ENCODE measurements around the gene MRPL36.

MRPL36 gene

DNA sequence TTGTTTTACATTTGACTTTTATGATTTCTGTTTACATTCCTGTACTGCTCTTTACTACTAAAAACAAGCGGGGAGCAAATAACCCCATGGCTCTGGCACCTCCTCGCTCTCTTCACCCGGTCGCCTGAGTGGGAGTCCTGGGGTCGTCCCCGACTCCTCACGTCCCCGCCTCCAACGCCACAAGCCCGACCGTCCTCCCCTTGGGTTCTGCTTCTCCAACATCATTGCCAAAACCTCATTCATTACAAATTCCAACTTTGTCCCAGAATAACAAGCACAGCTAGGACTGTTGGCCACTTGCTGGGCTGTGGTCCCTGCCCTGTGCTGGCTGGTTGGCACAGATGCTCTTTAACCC lies 35.1 kb downstream of the MRPL36 start:
- DNase-seq (ENCODE audit: low read depth): no peak

DNA sequence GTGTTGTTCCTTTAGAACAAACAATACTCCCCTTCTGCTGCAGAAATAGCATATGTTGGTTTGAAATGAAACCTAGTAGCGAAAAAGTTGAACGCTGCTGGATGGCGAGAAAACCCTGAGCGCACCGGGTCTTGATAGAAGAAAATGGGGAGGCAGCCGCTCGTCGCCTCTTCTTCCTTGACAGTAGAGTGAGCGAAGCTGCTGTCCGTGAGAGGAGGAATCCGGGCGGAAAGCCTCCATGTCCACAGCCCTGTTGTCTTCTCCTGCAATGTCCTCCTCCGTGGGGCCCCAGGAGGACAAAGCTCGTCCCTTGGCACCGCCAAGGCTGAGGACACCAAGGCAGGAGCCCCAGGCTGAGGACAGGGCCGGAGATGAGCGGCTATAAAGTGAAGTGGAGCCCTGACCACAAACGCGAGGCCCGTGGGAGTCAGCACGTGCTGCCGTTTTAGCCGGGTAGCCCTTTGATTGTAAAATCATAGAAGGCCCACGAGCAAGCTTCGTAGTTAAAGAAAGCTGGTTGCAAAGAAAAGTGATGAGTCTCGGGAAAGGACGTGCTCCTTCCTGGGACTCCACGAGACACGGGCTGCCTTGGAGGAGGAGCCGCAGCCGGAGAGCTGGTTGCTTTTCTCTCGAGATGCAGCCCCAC lies 35.6 kb downstream of the MRPL36 start:
- DNase-seq (ENCODE audit: low read depth): no peak

GRCh38 chr5:1763548-1763911 lies 36.1 kb downstream of the MRPL36 start:
- DNase-seq (ENCODE audit: low read depth): no peak

DNA sequence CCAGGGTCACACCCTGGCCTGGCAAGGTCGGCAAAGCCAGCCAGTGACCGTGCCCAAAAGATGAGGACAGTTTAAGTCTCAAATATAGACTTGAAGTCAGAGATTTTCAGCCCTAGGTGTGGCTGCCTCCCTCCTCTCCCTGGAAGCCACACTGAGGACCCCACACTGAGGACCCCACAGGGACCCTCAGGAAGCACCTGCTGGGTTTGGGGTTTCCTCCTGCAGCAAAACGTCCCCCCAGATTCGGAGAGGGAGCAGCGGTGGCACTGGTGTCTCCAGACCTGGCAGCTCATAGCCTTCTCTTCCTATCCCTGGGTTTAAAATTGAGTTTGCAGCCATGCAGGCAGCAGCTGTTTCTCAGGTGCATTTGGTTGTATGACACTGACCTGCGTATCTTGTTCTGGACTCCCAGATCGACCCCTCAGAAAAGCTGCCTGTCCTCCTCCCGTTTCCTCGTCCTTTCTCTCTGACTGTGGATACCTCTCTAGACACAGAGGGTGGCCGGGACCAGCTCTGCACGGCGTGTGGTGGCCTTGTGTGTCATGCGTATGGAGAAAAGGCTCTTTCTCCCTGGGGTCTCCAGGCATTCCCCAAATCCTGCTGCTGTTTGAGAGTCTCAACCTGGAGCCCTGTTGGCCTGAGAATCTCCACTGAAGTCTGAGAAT lies 36.6 kb downstream of the MRPL36 start:
- no peak for DNase-seq (ENCODE audit: low read depth)

DNA sequence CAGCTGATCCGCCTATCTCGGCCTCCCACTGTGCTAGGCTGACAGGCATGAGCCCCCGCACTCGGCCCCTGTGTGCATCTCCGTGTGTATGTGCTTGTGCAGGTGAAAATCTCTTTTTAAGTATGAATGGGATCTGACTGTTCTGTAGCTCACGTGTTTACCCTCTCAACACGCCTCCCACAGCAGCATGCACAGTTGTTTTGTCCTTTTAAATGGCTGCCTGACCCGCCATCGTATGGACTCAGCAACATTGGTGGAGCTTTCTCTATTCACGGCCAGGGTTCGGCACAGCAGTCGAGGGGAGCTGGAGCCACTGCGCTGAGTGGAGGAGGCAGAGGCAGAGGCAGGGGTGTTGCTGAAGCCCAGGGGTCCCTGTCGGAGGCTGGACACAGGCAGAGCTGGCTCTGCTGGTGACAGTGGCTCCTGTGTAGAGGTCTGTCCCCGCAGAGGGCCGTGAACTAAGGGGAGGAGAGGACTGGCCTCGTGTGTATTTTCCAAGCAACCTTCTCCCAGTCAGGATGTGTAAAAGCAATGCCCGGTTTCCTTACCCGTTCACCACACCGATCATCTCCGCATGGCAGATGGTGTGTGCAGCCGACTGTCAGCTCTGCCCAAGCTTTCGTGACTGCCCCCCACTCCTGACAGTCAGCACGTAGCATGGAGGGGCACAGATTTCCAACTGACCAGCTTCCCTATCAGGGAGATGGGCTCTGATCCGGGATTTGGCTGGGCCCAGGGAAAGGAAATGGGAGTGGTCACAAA lies 37.3 kb downstream of the MRPL36 start:
- no peak for DNase-seq (ENCODE audit: low read depth)

GRCh38 chr5:1761453-1761755 lies 38.2 kb downstream of the MRPL36 start:
- DNase-seq (ENCODE audit: low read depth): no peak

- DNase-seq (ENCODE audit: low read depth): no peak
These were observed 38.8 kb downstream of the MRPL36 start for GRCh38 chr5:1760656-1761452.

DNA sequence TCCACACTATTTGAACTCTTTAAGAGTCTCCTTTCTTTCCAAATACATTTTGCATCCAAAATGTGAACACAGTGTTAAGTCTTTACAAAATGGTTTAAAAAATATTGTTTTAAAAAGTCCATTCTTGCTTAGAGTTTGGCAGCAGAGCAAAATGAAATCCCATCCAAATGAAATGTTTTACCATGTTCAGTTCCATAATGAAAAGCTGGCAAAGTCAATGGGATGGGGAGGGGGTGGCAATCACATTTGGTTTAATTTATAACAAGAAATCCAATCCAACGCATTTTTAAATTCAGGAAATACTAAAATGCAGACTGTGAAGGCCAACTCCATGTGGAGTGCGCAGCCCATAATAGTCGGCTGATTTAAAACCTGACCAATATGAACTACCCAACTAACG lies 39.4 kb downstream of the MRPL36 start:
- DNase-seq (ENCODE audit: low read depth): no peak

DNA sequence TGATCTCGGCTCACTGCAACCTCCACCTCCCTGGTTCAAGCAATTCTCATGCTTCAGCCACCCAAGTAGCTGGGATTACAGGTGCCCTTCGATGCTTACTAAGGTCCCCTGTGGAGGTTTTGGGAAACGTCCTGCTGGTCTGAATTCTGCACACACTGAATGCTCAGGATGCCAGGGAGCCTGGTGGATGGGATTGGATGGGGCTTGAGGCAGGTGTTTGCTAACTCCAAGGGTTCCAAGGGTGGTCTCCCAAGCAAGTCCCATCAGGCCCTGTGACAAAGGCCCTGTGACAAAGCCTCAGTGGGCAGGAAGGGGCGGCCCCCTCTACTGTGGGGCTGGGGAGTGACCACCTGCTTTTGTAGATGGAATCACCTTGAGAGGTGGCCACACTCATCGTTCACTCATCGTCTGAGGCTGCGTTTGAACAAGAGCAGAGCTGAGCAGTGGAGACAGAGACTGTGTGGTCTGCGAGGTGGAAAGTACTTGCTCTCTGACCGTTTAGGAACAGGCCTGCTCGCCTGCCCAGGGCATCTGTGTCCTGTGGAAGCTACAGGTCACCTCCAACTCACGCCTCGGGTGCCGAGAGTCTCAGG lies 40.2 kb downstream of the MRPL36 start:
- DNase-seq (ENCODE audit: low read depth): no peak

GRCh38 chr5:1758574-1758973 lies 41.1 kb downstream of the MRPL36 start:
- DNase-seq (ENCODE audit: low read depth): no peak

GRCh38 chr5:1757511-1757910 lies 42.1 kb downstream of the MRPL36 start:
- DNase-seq (ENCODE audit: low read depth): no peak

GRCh38 chr5:1756481-1756880 lies 43.2 kb downstream of the MRPL36 start:
- DNase-seq (ENCODE audit: low read depth): no peak

- DNase-seq (ENCODE audit: low read depth): no peak
These were observed 44.2 kb downstream of the MRPL36 start for GRCh38 chr5:1755321-1755949.

- no peak for DNase-seq (ENCODE audit: low read depth)
These were observed 45.0 kb downstream of the MRPL36 start for GRCh38 chr5:1754531-1755220.

DNA sequence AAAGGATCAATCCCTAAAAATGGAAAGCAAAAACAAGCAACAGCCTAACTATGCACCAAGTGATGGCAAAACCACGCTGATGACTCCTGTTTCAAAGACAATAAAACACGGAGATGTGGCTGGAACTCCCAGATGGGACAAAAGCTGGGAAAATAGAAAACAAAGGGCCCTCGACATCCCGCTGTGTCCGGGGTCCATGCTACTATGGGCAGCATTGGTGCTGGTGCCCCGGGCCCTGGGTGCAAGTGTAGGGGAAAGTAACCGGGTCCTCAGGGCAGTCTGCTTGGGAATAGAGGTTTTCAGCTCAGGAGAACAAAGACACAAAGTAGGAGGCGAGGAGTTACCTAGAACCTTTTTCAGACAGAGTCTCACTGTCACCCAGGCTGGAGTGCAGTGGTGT lies 46.1 kb downstream of the MRPL36 start:
- DNase-seq (ENCODE audit: low read depth): no peak

- DNase-seq (ENCODE audit: low read depth): no peak
These were observed 46.8 kb downstream of the MRPL36 start for GRCh38 chr5:1752881-1753280.

DNA sequence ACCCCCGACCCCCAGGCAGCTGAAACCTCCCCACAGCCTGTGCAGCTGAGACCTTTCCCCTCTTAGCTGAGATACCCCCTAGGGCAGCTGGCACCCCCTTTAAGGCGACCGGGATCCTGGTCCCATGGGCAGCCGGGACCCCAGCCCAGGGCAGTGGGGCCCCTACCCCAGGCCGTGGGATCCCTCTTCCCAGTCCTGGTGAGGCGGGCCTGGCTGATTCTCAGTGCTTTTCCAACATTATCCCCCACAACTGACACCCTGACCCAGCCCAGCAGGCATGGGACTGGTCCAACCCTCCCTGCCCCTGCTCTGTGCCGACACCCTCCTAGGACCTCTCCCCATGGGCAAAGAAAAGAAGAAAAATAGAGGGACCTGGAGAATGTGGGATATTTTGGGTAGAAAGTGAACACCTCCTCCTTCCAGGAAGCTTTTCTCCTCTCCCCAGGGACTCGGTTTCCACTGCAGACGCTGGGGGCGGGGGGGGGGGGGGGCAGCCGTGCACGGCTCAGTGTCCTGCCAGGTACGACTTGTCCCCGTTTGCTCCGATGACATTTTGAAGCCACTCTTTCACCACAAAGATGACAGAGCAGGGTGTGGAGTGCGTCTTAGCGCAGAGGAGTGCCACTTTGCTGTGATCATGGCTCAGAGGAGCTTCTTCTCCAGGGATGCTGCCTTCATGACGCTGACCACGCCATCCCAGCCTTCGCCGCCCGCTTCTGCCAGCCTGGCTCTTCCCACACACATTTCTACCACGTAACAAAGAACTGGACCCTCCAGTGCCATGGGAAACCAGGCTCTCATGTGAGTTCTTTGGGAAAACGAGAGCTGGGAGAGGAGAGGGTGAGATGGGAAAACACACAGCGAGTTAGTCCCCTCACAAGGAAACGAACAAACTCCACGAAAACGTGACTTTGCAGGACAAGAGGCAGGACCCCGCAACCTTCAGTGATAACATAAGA lies 47.5 kb downstream of the MRPL36 start:
- DNase-seq (ENCODE audit: low read depth): no peak

GRCh38 chr5:1751026-1751863 lies 48.4 kb downstream of the MRPL36 start:
- DNase-seq (ENCODE audit: low read depth): no peak

DNA sequence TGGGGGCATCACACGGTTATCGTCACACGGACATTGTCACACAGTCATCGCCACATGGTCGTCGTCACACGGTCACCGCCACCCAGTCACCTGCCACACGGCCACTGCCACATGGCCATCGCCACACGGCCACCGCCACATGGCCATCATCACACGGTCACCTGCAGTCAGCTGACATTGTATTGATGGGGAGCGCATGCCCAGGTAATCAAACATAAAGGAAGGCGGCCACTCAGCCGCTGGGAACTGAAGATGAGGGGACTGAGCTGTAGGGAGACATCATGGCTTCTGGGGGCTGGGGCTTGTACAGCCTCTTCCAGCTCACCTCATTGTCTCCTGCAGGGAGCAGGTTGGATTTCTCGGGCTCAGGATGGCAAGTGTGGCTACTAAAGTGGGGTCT lies 49.2 kb downstream of the MRPL36 start:
- no peak for DNase-seq (ENCODE audit: low read depth)

Data from activated T-helper 9 cell treated with anti-CD3 and anti-CD28 coated beads, Interleukin-2, amount 50 U/mL, for 16 hours (primary cell).